ENCODE data around the gene IMP4.

DNA sequence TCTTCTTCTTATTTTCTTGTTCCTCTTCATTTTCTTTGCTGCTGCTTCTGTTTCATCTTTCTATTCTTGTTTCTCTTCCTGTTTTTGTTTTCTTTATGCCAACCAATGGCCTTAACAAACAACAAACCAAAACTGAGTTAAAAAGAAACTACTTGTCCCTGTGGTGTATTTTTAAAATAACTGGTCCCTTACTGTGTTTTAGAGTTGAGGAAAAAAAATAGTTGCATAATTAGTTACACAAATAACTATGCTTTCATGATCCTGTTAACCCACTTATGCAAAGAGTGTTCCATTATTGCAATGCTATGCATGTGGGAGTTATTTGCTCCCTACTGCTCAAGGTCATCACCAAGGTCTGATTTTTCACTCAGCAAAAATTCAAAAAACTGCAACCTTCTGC, 39.5 kb upstream of the IMP4 start:
- TF ChIP-seq NR2C2 (CRISPR knock-in tag; IDR thresholded peaks at IDR 0.05): no peak
- TF ChIP-seq, protein P1, sequence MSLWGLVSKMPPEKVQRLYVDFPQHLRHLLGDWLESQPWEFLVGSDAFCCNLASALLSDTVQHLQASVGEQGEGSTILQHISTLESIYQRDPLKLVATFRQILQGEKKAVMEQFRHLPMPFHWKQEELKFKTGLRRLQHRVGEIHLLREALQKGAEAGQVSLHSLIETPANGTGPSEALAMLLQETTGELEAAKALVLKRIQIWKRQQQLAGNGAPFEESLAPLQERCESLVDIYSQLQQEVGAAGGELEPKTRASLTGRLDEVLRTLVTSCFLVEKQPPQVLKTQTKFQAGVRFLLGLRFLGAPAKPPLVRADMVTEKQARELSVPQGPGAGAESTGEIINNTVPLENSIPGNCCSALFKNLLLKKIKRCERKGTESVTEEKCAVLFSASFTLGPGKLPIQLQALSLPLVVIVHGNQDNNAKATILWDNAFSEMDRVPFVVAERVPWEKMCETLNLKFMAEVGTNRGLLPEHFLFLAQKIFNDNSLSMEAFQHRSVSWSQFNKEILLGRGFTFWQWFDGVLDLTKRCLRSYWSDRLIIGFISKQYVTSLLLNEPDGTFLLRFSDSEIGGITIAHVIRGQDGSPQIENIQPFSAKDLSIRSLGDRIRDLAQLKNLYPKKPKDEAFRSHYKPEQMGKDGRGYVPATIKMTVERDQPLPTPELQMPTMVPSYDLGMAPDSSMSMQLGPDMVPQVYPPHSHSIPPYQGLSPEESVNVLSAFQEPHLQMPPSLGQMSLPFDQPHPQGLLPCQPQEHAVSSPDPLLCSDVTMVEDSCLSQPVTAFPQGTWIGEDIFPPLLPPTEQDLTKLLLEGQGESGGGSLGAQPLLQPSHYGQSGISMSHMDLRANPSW (CRISPR knock-in tag; conservative IDR thresholded peaks at IDR 0.05; ENCODE audit: low read depth): no peak
- no peak for TF ChIP-seq FOXJ3 (CRISPR knock-in tag; IDR thresholded peaks at IDR 0.05; ENCODE audit: borderline replicate concordance)
- TF ChIP-seq, protein P2, sequence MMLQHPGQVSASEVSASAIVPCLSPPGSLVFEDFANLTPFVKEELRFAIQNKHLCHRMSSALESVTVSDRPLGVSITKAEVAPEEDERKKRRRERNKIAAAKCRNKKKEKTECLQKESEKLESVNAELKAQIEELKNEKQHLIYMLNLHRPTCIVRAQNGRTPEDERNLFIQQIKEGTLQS (CRISPR knock-in tag; conservative IDR thresholded peaks at IDR 0.05): no peak
- no peak for TF ChIP-seq SP1 (CRISPR knock-in tag; conservative IDR thresholded peaks at IDR 0.05)
- TF ChIP-seq, protein P3, sequence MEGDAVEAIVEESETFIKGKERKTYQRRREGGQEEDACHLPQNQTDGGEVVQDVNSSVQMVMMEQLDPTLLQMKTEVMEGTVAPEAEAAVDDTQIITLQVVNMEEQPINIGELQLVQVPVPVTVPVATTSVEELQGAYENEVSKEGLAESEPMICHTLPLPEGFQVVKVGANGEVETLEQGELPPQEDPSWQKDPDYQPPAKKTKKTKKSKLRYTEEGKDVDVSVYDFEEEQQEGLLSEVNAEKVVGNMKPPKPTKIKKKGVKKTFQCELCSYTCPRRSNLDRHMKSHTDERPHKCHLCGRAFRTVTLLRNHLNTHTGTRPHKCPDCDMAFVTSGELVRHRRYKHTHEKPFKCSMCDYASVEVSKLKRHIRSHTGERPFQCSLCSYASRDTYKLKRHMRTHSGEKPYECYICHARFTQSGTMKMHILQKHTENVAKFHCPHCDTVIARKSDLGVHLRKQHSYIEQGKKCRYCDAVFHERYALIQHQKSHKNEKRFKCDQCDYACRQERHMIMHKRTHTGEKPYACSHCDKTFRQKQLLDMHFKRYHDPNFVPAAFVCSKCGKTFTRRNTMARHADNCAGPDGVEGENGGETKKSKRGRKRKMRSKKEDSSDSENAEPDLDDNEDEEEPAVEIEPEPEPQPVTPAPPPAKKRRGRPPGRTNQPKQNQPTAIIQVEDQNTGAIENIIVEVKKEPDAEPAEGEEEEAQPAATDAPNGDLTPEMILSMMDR (IDR thresholded peaks at IDR 0.05): no peak
- TF ChIP-seq, protein P4, sequence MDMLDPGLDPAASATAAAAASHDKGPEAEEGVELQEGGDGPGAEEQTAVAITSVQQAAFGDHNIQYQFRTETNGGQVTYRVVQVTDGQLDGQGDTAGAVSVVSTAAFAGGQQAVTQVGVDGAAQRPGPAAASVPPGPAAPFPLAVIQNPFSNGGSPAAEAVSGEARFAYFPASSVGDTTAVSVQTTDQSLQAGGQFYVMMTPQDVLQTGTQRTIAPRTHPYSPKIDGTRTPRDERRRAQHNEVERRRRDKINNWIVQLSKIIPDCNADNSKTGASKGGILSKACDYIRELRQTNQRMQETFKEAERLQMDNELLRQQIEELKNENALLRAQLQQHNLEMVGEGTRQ (CRISPR knock-in tag; IDR thresholded peaks at IDR 0.05): no peak
- TF ChIP-seq TEAD4 (CRISPR knock-in tag; IDR thresholded peaks at IDR 0.05): no peak
- TF ChIP-seq, protein P5, sequence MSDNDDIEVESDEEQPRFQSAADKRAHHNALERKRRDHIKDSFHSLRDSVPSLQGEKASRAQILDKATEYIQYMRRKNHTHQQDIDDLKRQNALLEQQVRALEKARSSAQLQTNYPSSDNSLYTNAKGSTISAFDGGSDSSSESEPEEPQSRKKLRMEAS (CRISPR knock-in tag; IDR thresholded peaks at IDR 0.05): no peak

Measured in WTC11 (cell line).